Esophagus (tissue), 2 donors: Measurements from ENCODE around the gene NR1H3. TPM values are rescaled to one million over a fixed set of nuclear protein-coding genes. Genes with fewer than 3 reads are reported as not detected.
"Not testable (repeated sequence)": the region's sequence is repeated elsewhere in the genome, so short reads cannot be mapped to it uniquely, and the experiment has no call there.

ENCODE experiments used
- H3K27ac ChIP-seq, 2 donors: one replicate each; pipeline ENCODE4 v1.5.1; 2013; ENCODE audit warnings: low read depth in 2 of 2, mild to moderate bottlenecking in 2 of 2, inconsistent platforms in 1 of 2, low read length in 1 of 2, moderate library complexity in 1 of 2
- H3K27me3 ChIP-seq, 2 donors: one replicate each; pipeline ENCODE4 v1.6.1; 2013; ENCODE audit warnings: low read length in 2 of 2, control low read depth in 1 of 2, mild to moderate bottlenecking in 1 of 2; ENCODE audit not compliant: insufficient read depth in 2 of 2, control insufficient read depth in 1 of 2
- H3K36me3 ChIP-seq, 2 donors: one replicate each; pipeline ENCODE4 v1.6.1; 2013; ENCODE audit warnings: low read length in 1 of 2; ENCODE audit not compliant: control insufficient read depth in 2 of 2, insufficient read depth in 2 of 2
- H3K4me1 ChIP-seq, 2 donors: one replicate each; pipeline ENCODE4 v1.6.1; 2013; ENCODE audit warnings: low read length in 1 of 2; ENCODE audit not compliant: control insufficient read depth in 2 of 2, insufficient read depth in 2 of 2
- H3K4me3 ChIP-seq, 2 donors: one replicate each; pipeline ENCODE4 v1.5.1; 2013; ENCODE audit warnings: low read length in 2 of 2, mild to moderate bottlenecking in 2 of 2, low read depth in 1 of 2, moderate library complexity in 1 of 2
- H3K9me3 ChIP-seq, 2 donors: one replicate each; pipeline ENCODE4 v1.6.1; 2013; ENCODE audit warnings: mild to moderate bottlenecking in 2 of 2, low read depth in 1 of 2, low read length in 1 of 2, moderate library complexity in 1 of 2; ENCODE audit not compliant: control insufficient read depth in 2 of 2, insufficient read depth in 1 of 2
- WGBS, 2 donors: extraction: QIAGEN DNeasy Blood & Tissue Kit; methylation state at CpG; one replicate each; pipeline ENCODE4 v1.1.7; 2013; 5-methylcytosine and 5-hydroxymethylcytosine counted together
- polyA plus RNA-seq, 2 donors: library from polyadenylated mRNA; stranded (reverse); fragments of 200-250 nt; gene quantifications; one replicate each; pipeline ENCODE4 v1.2.3, GENCODE V29; 2013
- donor health status: healthy with polysubstance abuse.
- donor health status: Bipolar disorder and iron deficiency.

NR1H3 gene
- polyA plus RNA-seq, 2 donors = 10.9 to 12.0 TPM

- Histone ChIP-seq H3K9me3 (no peaks in the 10 kb centered on the region), H3K4me1 (peaks cover 0 to 10% of the 10 kb centered on the region in 2 donors), H3K27ac (no peak overlapping the region), H3K27me3 (no peaks in the 10 kb centered on the region), H3K4me3 (no peak overlapping the region), H3K36me3 (peaks cover 15 to 40% of the 10 kb centered on the region in 2 donors)
- 86 to 93% methylated on average over 6 of the region's 6 CpGs for WGBS, 2 donors
Measured at GRCh38 chr11:47308050-47308823, 50.4 kb downstream of the NR1H3 start.

- Histone ChIP-seq H3K4me1 (no peaks in the 10 kb centered on the region), H3K27ac (no peak overlapping the region), H3K4me3 (no peak overlapping the region), H3K9me3 (no peaks in the 10 kb centered on the region), H3K27me3 (no peaks in the 10 kb centered on the region), H3K36me3 (peaks cover 0 to 15% of the 10 kb centered on the region in 2 donors)
- 86 to 90% methylated on average over 5 of the region's 5 CpGs for WGBS, 2 donors
Measured at GRCh38 chr11:47314992-47315391, 57.2 kb downstream of the NR1H3 start.

- H3K9me3 ChIP-seq, H3K27ac ChIP-seq, H3K4me1 ChIP-seq, H3K27me3 ChIP-seq, H3K4me3 ChIP-seq: not testable (repeated sequence)
- 93 to 94% methylated on average over 8 of the region's 8 CpGs for WGBS, 2 donors
- peaks cover 0 to 11% of the 10 kb centered on the region in 2 donors for H3K36me3 ChIP-seq
Measured at GRCh38 chr11:47316501-47316900, 58.7 kb downstream of the NR1H3 start.

- no peak overlapping the region for H3K4me3 ChIP-seq
- H3K9me3 ChIP-seq = no peaks in the 10 kb centered on the region
- peaks cover 0 to 4% of the 10 kb centered on the region in 2 donors for H3K36me3 ChIP-seq
- no peak overlapping the region for H3K27ac ChIP-seq
- WGBS, 2 donors = 83 to 85% methylated on average over 5 of the region's 5 CpGs
- no peaks in the 10 kb centered on the region for H3K4me1 ChIP-seq
- H3K27me3 ChIP-seq = no peaks in the 10 kb centered on the region
Measured at GRCh38 chr11:47317064-47317828, 59.5 kb downstream of the NR1H3 start.

- H3K36me3 ChIP-seq = peaks cover 0 to 2% of the 10 kb centered on the region in 2 donors
- H3K4me1 ChIP-seq = no peaks in the 10 kb centered on the region
- WGBS, 2 donors = 86 to 88% methylated on average over 2 of the region's 2 CpGs
- no peak overlapping the region for H3K27ac ChIP-seq
- no peaks in the 10 kb centered on the region for H3K27me3 ChIP-seq
- no peak overlapping the region for H3K4me3 ChIP-seq
- no peaks in the 10 kb centered on the region for H3K9me3 ChIP-seq
Measured at GRCh38 chr11:47318166-47318565, 60.4 kb downstream of the NR1H3 start.

Other genes starting within 250 kb of the NR1H3 start
- 10 to 100 TPM; 47.7 to 49.6 TPM for gene ARFGAP2, start 81.1 kb upstream of the NR1H3 start, polyA plus RNA-seq
- gene PACSIN3, start 71.6 kb upstream of the NR1H3 start, polyA plus RNA-seq = 10 to 100 TPM; 54.7 to 55.6 TPM
- 10 to 100 TPM; 41.9 to 54.3 TPM for gene DDB2, start 43.0 kb upstream of the NR1H3 start, polyA plus RNA-seq
- gene ACP2, start 9.2 kb upstream of the NR1H3 start, polyA plus RNA-seq = 10 to 100 TPM; 10.7 to 14.4 TPM
- gene MADD, start 12.1 kb downstream of the NR1H3 start, polyA plus RNA-seq = 10 to 100 TPM in 1 of 2 donors, 1 to 10 TPM in 1; 8.2 to 11.0 TPM
- gene MYBPC3, start 94.7 kb downstream of the NR1H3 start, polyA plus RNA-seq = under 1 TPM; 0.04 to 0.08 TPM
- 1 to 10 TPM; 3.9 to 6.8 TPM for gene SPI1, start 120.6 kb downstream of the NR1H3 start, polyA plus RNA-seq
- gene SLC39A13, start 150.6 kb downstream of the NR1H3 start, polyA plus RNA-seq = 10 to 100 TPM; 14.3 to 21.1 TPM
- gene PSMC3, start 168.4 kb downstream of the NR1H3 start, polyA plus RNA-seq = 100 to 1,000 TPM in 1 of 2 donors, 10 to 100 TPM in 1; 90.3 to 137 TPM
- under 1 TPM; 0.13 to 0.16 TPM for gene RAPSN, start 191.1 kb downstream of the NR1H3 start, polyA plus RNA-seq